ENCODE data around the gene MYH15. TPM values are rescaled to one million over a fixed set of nuclear protein-coding genes. Genes with fewer than 3 reads are reported as not detected.

The MYH15 gene
- total and polyA plus RNA-seq, 7 donors: 0.01 to 0.67 (median 0.08) TPM

DNA sequence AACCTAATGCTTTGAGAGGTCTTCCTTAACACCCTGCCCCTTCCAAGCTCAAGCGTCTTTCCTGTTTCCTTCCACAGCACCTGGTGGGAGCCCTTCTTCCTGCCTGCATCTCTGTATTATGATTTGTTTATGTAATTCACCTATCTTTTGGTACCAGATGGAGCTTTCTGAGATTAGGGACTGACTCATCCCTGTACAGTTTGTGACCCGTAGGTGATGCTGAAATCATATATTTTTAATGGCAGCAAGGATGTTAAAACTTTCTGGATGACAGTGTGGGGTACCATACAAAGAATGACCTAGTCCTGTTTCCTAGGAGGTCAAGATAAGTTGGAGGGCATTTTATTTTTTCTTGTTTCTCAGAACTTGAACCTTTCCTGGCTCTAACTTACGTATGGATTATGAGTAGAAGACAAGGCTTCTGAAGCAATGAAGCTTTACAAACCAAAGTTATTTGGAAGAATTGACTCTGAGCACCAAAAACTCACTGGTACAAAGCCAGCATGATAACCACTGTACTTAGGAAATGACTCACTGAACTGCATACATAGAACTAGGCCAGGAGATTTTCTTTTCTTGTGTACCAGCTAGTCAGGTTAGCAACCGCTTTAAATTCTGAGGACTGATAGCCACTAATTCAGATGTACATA is 167.4 kb downstream of the MYH15 start:
- H3K4me1 ChIP-seq: no peaks in the 10 kb centered on the region
- no peak overlapping the region for H3K27ac ChIP-seq
- 60 to 83% (median 63%) methylated on average over 4 of the region's 4 CpGs for WGBS, 3 donors
- DNase-seq (no peak), ATAC-seq (no peak)
- no peak overlapping the region for H3K4me3 ChIP-seq
- TF ChIP-seq, protein P1, sequence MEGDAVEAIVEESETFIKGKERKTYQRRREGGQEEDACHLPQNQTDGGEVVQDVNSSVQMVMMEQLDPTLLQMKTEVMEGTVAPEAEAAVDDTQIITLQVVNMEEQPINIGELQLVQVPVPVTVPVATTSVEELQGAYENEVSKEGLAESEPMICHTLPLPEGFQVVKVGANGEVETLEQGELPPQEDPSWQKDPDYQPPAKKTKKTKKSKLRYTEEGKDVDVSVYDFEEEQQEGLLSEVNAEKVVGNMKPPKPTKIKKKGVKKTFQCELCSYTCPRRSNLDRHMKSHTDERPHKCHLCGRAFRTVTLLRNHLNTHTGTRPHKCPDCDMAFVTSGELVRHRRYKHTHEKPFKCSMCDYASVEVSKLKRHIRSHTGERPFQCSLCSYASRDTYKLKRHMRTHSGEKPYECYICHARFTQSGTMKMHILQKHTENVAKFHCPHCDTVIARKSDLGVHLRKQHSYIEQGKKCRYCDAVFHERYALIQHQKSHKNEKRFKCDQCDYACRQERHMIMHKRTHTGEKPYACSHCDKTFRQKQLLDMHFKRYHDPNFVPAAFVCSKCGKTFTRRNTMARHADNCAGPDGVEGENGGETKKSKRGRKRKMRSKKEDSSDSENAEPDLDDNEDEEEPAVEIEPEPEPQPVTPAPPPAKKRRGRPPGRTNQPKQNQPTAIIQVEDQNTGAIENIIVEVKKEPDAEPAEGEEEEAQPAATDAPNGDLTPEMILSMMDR (IDR thresholded peaks at IDR 0.05): no peak
- no peaks in the 10 kb centered on the region for H3K9me3 ChIP-seq
- no peaks in the 10 kb centered on the region for H3K27me3 ChIP-seq (ENCODE audit: insufficient read depth in 3 of 3, low read length in 2 of 3)
- intact Hi-C loops (cut with DNase I): no loop called here
- H3K36me3 ChIP-seq (ENCODE audit: insufficient read depth in 1 of 2, low read depth in 1 of 2): no peaks in the 10 kb centered on the region

DNA sequence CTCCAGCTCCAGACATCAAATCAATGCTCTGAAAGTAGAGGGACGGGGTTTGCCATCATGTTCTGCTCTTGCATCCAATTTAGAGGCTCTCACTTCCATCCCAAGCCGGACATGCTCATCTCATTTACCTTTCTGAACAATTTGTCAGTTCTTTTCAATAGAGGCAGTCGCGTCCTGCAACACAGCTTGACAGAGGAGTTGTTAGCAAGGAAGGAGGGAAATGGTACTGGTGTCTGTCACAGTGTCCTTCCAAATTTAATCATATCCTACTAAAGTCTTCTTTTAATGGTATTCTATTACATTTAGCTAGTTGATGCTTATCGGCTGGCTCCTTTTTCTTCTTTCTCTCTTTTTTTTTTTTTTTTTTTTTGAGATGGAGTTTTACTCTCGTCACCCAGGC is 168.5 kb downstream of the MYH15 start:
- H3K27me3 ChIP-seq (ENCODE audit: insufficient read depth in 3 of 3, low read length in 2 of 3): no peaks in the 10 kb centered on the region
- no peak for DNase-seq
- H3K9me3 ChIP-seq: no peaks in the 10 kb centered on the region
- TF ChIP-seq, protein P1 (IDR thresholded peaks at IDR 0.05): no peak
- H3K4me3 ChIP-seq: no peak overlapping the region
- H3K27ac ChIP-seq: no peak overlapping the region
- WGBS, 3 donors: 70 to 92% (median 88%) methylated on average over 5 to 6 of the region's 6 CpGs
- intact Hi-C loops (cut with DNase I): no loop called here
- no peak for ATAC-seq
- H3K36me3 ChIP-seq (ENCODE audit: insufficient read depth in 1 of 2, low read depth in 1 of 2): no peaks in the 10 kb centered on the region
- no peaks in the 10 kb centered on the region for H3K4me1 ChIP-seq

DNA sequence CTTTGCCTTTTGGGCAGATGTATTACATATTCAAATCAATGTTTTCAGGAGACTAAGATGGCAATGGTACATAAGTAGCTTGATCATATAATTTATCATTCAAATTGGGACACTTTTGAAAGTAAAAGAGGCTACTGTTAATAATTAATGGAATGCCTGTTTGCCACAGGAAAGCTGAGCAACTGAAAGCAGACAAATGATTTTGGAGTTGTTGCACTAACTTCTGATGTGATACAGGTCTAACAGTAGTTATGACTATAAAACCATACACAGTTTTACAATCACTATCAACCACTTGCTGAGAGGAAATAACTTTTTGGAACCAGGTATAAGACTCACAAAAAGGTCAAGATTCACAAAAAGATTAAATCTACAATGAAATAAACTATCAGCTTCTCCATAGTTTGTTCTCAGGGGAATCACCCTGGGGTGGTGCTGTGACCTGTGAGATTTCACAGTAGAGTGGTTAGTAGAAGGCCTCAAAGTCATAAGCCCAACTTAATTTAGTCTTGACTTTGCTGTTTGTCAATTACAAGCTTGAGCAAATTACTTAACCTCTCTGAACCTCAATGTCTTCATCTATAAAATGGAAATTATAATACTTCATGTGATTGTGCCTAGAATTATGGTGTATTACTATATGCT is 171.4 kb downstream of the MYH15 start:
- no peak overlapping the region for H3K27ac ChIP-seq

DNA sequence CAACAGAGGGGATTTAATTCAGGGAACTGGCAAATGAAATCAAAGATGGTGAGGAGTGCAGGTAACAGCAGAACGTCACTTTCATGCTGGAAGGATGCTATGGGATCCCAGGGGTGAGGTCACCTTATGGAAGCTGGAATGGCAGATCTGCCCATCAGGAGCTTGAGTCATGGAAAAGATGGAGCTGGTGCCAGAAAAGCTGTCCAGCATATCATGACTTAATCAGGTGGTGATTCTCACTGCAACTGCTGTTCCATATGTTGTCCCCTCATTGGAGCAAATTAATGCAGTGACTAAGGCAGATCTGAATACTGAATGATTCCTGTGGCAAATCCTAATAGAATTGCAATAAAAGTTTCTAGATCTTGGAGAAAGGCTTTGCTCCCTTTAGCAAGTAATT is 175.7 kb downstream of the MYH15 start:
- H3K4me3 ChIP-seq: no peak overlapping the region
- no peak for DNase-seq
- H3K27me3 ChIP-seq (ENCODE audit: insufficient read depth in 3 of 3, low read length in 2 of 3): no peaks in the 10 kb centered on the region
- 74 to 84% (median 83%) methylated on average over 1 of the region's 1 CpG for WGBS, 3 donors
- no peak for ATAC-seq
- intact Hi-C loops (cut with DNase I): no loop called here
- no peaks in the 10 kb centered on the region for H3K9me3 ChIP-seq
- H3K27ac ChIP-seq: no peak overlapping the region
- TF ChIP-seq, protein P1 (IDR thresholded peaks at IDR 0.05): no peak
- no peaks in the 10 kb centered on the region for H3K4me1 ChIP-seq
- no peaks in the 10 kb centered on the region for H3K36me3 ChIP-seq (ENCODE audit: insufficient read depth in 1 of 2, low read depth in 1 of 2)

More for the DNA sequence above, 171.4 kb downstream of the MYH15 start:
- Histone ChIP-seq H3K27me3 (ENCODE audit: insufficient read depth in 3 of 3, low read length in 2 of 3) (no peaks in the 10 kb centered on the region), H3K4me3 (no peak overlapping the region), H3K9me3 (no peaks in the 10 kb centered on the region), H3K4me1 (no peaks in the 10 kb centered on the region), H3K36me3 (ENCODE audit: insufficient read depth in 1 of 2, low read depth in 1 of 2) (no peaks in the 10 kb centered on the region)
- DNase-seq: no peak
- TF ChIP-seq, protein P1 (IDR thresholded peaks at IDR 0.05): no peak
- intact Hi-C loops (cut with DNase I): no loop called here
- no peak for ATAC-seq

Measured in psoas muscle (tissue), 8 donors.